Measurements from ENCODE around the gene COL9A2. TPM values are rescaled to one million over a fixed set of nuclear protein-coding genes. Genes with fewer than 3 reads are reported as not detected.
"Not testable (repeated sequence)": the region's sequence is repeated elsewhere in the genome, so short reads cannot be mapped to it uniquely, and the experiment has no call there.

Gene COL9A2
- total RNA-seq, 1 donor from 2014 or later = 48.1 TPM

DNA sequence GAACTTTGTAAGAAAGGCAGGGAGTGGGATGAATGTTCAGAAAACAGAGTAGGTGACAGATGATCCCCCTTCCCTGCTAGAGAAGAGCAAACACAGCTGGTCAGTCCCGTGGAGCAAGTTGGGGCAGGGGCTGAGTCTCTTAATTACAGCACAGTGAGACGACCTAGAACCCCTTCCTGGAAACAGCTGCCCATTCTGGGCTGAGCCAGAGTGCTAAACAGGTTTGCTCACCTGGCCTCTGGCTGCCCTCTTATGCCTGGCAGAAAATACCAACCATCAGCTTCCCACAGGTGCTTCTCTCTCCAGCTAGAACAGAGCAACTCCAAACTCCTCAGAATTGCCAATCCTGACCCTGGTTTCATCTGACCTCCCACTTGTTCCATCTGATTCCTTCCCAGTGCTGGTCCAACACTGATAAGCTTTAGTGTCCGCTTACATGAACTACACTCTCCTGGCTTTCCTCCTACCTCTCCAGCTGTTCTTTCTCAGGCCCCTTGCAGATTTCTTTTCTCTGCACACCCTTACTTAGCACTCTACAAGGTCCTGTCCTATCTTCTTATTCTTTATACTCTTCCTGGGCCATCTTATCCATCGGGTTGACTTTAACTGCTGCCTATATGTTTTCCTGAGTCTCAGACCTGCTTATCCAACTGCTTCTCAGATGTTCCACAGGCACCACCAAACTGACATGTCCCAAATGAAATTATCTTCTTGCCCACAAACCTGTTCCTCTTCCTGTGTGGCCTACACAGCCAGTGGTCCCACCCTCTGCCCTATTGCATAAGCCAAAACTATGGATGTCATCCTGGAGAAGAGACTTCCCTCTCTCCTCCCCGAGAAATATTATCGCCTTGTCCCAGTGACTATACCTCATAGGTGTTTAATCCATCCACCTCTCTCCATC, 22.6 kb upstream of the COL9A2 start:
- DNase-seq (ENCODE audit: low spot score, unreplicated experiment) = no peak
- no peaks in the 10 kb centered on the region for H3K36me3 Mint-ChIP-seq (ENCODE audit: insufficient read depth)
- H3K4me3 Mint-ChIP-seq (ENCODE audit: low read depth) = no peak overlapping the region

DNA sequence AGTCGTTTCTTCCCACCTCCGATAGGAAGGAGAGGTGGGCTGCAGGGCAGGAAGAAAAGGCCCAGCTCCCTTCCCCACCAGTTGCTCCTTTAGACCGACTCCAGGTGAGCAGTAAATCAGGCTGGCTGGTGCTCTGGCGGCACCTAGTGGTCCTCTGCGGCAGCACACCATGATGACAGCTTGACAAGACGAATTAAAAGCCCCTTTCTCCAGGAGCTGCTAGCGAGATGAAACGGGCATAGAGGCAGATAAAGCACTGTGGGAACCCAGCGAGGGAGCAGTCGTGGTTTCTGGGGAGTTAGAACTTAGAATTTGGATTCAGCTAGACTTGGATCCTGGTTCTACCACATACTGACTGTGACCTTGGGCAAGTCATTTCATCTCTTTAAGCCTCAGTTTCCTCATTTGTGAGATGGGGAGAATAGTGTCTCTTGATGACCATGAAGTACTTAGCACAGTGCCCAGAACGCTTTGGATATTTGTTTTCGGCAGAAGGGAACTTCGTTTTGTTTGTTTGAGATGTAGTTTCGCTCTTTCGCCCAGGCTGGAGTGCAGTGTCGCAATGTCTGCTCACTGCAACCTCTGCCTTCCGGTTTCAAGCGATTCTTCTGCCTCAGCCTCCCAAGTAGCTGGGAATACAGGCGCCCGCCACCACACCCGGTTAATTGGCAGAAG, 21.8 kb upstream of the COL9A2 start:
- H3K9me3 Mint-ChIP-seq (ENCODE audit: low read depth) = no peaks in the 10 kb centered on the region
- no peak overlapping the region for H3K4me3 Mint-ChIP-seq (ENCODE audit: low read depth)
- peak; percentile 99 for TF ChIP-seq CTCF (IDR thresholded peaks at IDR 0.05; ENCODE audit: unreplicated experiment)
- H3K36me3 Mint-ChIP-seq (ENCODE audit: insufficient read depth) = no peaks in the 10 kb centered on the region
- no peak overlapping the region for H3K27ac Mint-ChIP-seq
- no peaks in the 10 kb centered on the region for H3K27me3 Mint-ChIP-seq
- peaks cover 4% of the 10 kb centered on the region for H3K4me1 Mint-ChIP-seq (ENCODE audit: low read depth)
- DNase-seq (ENCODE audit: low spot score, unreplicated experiment) = peak; percentile 90

More for the DNA sequence above, 22.6 kb upstream of the COL9A2 start:
- Mint-ChIP-seq H3K27me3 (no peaks in the 10 kb centered on the region), H3K4me1 (ENCODE audit: low read depth) (peaks cover 4% of the 10 kb centered on the region), H3K9me3 (ENCODE audit: low read depth) (no peaks in the 10 kb centered on the region), H3K27ac (no peak overlapping the region)
- no peak for TF ChIP-seq CTCF (IDR thresholded peaks at IDR 0.05; ENCODE audit: unreplicated experiment)

- H3K9me3 Mint-ChIP-seq (ENCODE audit: low read depth) = no peaks in the 10 kb centered on the region
- DNase-seq (ENCODE audit: low spot score, unreplicated experiment) = no peak
- H3K36me3 Mint-ChIP-seq (ENCODE audit: insufficient read depth) = no peaks in the 10 kb centered on the region
- H3K27me3 Mint-ChIP-seq = no peaks in the 10 kb centered on the region
- no peak overlapping the region for H3K4me3 Mint-ChIP-seq (ENCODE audit: low read depth)
- TF ChIP-seq CTCF (IDR thresholded peaks at IDR 0.05; ENCODE audit: unreplicated experiment) = no peak
- no peak overlapping the region for H3K27ac Mint-ChIP-seq
- peaks cover 4% of the 10 kb centered on the region for H3K4me1 Mint-ChIP-seq (ENCODE audit: low read depth)
Observed at GRCh38 chr1:40337443-40337842, 20.4 kb upstream of the COL9A2 start.

DNA sequence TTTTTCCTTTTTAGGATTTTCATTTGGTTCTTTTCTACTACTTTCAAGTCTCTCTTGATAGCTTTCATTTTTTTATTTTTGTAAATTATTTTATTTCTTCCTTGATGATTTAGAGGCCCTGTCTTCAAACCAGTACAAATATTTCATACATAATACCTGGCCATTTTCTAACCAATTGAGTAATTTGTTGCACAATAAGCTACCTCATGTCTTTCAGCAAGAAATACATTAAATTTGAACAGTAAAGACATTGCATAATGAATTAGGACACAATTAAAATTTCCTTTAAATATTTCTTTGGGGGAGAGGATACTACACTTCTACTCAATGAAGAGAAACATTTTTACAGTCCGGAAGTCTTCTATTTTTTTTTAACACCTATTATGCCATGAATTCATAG, 15.6 kb upstream of the COL9A2 start:
- Mint-ChIP-seq H3K9me3 (ENCODE audit: low read depth) (peaks cover 3% of the 10 kb centered on the region), H3K4me1 (ENCODE audit: low read depth) (no peaks in the 10 kb centered on the region), H3K27me3 (no peaks in the 10 kb centered on the region), H3K4me3 (ENCODE audit: low read depth) (no peak overlapping the region), H3K36me3 (ENCODE audit: insufficient read depth) (peaks cover 1% of the 10 kb centered on the region), H3K27ac (no peak overlapping the region)
- DNase-seq (ENCODE audit: low spot score, unreplicated experiment) = no peak
- TF ChIP-seq CTCF (IDR thresholded peaks at IDR 0.05; ENCODE audit: unreplicated experiment) = no peak

DNA sequence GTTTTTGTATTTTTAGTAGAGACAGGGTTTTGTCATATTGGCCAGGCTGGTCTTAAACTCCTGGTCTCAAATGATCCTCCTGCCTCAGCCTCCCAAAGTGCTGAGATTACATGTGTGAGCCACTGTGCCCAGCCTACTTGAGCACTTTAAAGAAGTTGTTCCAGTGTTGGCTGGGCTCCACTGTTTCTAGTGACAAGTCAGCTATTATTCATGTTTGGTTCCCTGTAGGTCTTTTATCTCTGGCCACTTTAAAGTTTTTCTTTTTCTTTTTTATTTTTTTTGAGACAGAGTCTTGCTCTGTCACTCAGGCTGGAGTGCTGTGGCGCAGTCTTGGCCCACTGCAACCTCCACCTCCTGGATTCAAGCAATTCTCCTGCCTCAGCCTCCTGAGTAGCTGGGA, 14.3 kb upstream of the COL9A2 start:
- not testable (repeated sequence) for H3K4me3 Mint-ChIP-seq (ENCODE audit: low read depth); H3K9me3 Mint-ChIP-seq (ENCODE audit: low read depth); H3K4me1 Mint-ChIP-seq (ENCODE audit: low read depth); H3K36me3 Mint-ChIP-seq (ENCODE audit: insufficient read depth); H3K27ac Mint-ChIP-seq; H3K27me3 Mint-ChIP-seq; DNase-seq (ENCODE audit: low spot score, unreplicated experiment)

Measured in progenitor cell of endocrine pancreas (in vitro differentiated cells).